NCI-H1105 treated with DMSO at 0.1 percent for 48 hours (cell line): ENCODE results near the gene CALCA.

ENCODE experiments used
- DNase-seq: peaks from one replicate; lab custom pipeline; 2025; lab: John Stamatoyannopoulos, UW

Gene CALCA

GRCh38 chr11:14942745-14943144, 29.4 kb downstream of the CALCA start:
- no peak for DNase-seq

GRCh38 chr11:14938936-14939335, 33.2 kb downstream of the CALCA start:
- no peak for DNase-seq

GRCh38 chr11:14934641-14935351, 37.4 kb downstream of the CALCA start:
- DNase-seq: no peak

- DNase-seq: no peak
Measured at GRCh38 chr11:14932447-14932846, 39.7 kb downstream of the CALCA start.

- no peak for DNase-seq
Measured at GRCh38 chr11:14930369-14930768, 41.8 kb downstream of the CALCA start.

- no peak for DNase-seq
Measured at GRCh38 chr11:14927146-14927545, 45.0 kb downstream of the CALCA start.

GRCh38 chr11:14924318-14924717, 47.8 kb downstream of the CALCA start:
- no peak for DNase-seq
